HG03159 (cell line): Measurements from ENCODE around the gene RUSC1.

Experiments
- ATAC-seq: cut with Tn5 transposase; IDR thresholded peaks from one replicate; pipeline ENCODE4 v1.9.1; 2021; ENCODE audit warnings: mild to moderate bottlenecking, moderate library complexity; ENCODE audit not compliant: unreplicated experiment

Gene RUSC1

DNA sequence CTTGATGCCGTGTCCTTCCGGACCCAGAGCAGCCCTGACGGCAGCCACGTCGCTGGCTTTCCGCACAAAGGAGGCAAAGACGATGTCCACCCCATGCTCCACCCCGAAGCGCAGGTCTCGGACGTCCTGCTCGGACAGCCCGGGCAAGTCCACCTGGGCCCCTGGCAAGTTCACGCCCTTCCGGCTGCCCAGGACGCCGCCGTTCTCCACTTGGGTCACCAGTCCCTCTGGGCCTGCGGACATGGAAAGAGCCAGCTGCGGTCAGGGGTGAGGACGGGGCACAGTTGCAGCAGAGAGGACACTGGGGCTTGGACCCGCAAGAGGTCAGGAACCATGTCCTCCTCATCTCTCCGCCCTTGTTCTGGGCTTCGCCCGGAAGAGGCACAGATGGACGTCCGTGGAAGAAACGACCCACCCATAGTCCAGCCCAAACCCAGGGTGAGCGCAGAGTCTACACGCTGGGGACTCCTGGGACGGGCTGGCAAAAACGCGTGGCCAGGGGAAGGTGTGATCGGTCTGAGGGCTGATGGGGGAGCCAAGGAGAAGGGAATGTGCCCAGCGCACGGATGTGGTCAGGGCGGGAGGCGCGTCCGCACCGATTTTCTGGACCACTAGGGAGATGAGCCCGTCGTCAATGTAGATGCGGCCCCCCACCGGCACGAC is 26.0 kb upstream of the RUSC1 start:
- ATAC-seq, result no peak

DNA sequence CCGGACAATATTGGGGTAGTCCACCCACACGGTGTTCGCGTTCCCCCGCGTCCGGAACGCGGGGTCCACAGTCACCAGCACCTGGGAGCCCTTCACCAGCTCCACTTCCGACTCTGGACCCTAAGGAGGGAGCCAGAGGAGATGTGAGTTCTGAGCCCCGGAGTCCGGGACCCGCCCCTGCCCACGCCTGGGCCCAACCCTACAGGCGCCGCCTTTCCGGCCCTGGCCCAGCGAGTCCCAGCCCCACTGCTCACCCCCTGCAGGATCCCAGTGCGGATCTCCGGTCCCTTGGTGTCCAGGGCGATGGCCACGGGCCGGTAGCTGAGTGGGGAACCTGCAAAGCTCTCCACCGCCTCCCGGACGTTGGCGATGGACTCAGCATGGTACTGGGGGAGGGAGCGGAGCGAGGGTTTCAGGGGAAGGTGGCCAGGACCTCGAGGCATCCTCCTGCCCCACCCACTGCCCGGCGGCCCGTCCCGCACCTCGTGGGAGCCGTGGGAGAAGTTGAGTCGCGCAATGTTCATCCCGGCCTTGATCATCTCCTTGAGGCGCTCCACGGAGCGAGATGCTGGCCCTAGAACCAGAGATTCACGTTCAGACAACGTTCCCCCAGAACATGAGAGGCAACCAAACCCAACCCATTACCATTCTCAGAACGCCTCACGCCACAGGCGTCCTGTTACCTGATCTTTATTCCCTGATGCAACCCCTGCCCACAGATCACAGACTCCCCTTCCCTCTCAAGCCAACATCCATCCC is 25.3 kb upstream of the RUSC1 start:
- ATAC-seq, result no peak

DNA sequence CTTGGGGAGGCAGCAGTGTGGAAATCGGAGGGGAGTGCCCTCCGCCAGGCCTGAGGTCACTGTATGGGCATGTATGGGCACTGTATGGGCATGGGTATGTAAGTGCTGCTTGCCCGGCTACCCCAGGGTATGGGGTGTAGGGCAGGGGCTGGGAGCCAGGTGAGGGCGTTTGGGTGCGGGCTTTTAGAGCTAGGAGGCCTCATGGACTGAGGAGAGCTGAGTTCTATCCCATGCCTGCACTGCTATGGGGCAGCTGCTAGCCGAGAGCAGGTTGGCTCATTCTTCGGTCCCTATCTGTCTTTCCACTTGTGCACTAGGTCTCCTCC is 24.8 kb upstream of the RUSC1 start:
- no peak for ATAC-seq

DNA sequence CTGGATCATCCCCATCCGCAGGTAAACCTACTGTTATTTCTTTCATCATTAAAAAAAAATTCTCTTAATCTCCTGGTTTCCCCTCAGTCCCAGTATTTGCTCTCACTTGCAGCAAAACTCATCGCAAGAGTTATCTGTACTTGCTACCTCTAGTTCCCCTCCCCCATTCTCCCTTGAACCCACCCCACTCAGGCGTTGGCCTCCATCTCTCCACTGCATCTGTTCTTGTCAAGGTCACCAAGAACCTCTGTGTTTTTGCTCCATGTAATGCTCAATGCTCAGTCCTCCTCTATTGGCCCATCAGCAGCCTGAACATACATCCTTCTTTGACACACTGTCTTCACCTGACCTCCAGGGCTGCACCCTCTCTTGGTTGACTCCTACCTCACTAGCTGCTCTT is 24.0 kb upstream of the RUSC1 start:
- no peak for ATAC-seq

DNA sequence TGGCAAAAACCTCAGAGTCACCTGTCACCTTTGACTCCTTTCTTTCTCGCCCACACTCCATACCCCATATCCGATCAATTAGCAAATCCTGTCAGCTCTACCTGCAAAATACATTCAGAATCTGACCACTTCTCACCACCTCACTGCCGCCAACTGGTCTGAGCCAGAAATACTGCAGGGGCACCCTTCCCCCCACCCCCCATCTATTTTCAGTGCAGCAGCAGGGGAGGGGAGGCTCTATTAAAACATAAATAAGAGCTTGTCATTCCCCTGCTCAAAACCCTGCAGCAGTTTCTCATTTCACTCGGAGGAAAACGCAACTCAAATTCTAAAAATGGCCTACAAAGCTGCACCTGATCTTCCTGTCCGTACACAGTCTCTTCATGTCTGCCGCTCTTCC is 23.3 kb upstream of the RUSC1 start:
- ATAC-seq, result no peak

DNA sequence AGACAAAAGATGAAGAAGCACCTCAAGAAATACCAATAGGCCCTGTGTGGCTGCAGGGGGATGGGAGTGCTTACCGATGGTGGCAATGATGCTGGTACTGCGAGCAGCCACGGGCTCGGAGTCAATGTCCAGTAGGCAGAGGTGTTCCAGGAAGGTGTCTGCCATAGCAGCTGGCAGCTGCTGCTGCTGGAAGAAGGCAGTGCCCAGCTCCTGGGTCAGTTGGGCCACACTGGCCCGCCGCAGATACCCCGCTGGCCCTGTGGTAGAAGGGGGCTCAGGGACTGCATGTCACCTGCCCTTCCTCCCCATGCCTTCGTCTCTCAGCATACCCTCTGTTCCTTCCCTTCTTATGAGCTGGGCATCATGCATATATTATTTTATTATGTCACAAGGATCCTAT is 20.7 kb upstream of the RUSC1 start:
- ATAC-seq, result no peak

DNA sequence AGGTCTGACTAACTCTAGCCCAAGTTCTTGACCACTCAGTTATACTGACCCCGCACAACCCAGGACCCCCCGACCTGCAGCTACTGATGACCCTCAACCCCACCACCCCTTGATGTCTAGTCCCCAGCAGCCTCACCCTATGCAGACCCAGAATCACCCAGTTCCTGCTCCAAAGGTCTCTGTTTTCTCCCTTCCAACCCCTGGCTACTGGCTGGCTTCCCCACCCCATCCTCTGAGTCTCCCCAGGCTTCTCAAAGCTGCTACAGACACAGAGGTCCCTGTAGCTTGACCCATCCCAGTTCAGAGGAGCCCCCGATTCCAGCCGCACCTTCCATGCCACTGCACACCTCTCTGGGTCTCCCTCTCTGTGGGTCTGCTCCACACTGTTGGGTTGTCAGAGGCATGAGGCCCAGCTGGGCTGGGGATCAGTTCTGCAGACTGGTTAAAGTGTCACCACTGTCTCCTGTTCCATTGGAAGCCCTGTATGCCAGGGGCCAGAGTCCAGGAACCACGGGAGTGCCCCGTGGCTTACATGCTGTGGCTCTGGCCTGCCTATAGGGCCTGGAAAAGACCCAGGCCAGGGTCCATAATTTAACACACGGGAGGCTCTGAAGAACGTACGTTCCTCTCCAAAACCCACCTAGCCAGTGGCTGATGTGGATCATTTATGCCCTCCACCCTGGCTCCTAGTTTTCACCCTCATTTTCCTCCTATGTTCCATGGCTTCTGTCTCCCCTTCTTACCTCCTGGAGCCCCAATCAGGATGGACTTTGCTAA is 20.0 kb upstream of the RUSC1 start:
- no peak for ATAC-seq

DNA sequence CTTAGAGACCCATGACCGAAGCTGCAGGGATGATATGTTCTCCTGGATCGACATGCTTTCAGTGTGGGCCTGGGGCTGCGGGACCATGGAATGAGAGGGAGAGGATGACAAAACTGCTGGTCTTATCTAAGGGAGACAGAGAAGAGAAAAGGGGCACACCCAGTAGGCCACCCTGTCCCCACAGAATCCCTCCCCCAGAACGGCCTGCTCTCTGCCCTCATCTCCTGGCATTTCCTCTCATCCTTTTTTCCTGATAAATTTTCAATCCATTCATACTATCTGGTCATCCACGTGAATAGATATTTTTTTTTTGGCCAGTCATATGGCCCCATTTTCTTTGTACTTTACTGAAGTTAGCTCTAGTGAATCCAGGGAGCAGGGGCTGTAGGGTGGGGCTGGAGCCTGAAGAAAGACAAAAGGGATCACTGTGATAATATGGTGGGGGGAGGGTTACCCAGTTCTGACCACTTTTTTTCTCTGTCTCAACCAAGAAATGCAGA is 19.3 kb upstream of the RUSC1 start, which contains the start of gene PKLR:
PKLR (minus strand) TSS at position 97 of the 500 bp plus-strand sequence; CDS start at position 54, 43 bp downstream.
- ATAC-seq, result no peak

DNA sequence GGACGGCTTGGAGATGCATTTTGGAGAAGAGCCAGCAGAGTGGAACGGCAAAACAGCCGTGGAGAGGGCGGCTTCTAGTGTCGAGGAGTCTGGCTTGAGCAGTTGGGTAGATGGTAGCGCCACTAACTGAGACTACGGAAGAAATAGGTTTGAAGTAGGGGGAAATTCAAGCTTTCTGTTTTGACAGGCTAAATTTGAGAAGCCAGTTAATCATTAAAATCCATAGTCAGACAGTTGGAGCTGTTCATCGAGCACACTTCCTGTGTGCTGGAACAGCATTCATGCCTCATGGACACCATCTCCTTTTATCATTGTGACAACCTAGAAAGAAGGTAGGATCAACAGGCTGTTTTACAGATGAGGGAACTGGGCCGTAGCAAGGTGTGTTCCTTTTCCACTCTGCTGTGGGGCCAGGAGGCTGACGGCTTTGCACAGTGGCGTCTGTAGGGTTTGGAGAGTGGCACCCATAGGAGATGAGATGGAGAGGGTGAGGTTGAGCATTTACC is 16.1 kb upstream of the RUSC1 start:
- no peak for ATAC-seq

DNA sequence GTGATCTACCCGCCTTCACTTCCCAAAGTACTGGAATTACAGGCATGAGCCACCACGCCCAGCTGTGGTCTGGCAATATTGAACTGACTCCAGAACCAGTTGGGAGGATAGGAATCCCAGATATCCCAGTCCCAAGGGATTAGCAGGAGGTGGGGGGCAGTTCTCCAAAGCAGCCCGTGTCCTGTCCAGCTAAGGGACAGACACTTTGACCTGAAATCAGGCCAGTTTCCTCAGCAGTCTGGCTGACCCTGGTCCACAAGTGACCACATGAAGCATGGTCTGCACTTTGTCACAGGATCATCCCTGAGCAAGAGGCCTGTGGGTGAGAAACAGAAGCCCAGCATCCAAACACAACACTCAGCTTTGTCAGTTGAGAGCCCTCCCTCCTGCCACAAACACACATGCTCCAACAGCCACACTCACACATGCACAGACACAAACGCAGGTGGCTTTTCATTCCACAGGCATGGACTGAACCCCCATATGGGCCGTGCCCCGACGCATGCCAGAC is 14.8 kb upstream of the RUSC1 start:
- no peak for ATAC-seq

DNA sequence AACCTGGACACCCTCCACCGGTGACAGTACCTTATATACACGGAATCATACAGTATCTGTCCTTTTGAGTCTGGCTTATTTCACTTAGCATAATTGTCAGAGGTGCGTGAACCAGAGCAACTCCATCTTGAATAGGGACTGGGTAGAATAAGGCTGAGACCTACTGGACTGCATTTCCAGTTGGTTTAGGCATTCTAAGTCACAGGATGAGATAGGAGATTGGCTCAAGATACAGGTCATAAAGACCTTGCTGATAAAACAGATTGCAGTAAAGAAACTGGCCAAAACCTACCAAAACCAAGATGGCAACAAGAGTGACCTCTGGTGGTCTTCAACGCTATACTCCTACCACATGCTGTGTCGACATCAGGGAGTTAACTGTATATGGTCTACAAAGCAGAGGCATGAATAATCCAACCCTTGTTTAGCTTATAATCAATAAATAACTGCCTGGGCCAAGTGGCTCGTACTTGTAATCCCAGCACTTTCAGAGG is 13.4 kb upstream of the RUSC1 start:
- ATAC-seq, result no peak

DNA sequence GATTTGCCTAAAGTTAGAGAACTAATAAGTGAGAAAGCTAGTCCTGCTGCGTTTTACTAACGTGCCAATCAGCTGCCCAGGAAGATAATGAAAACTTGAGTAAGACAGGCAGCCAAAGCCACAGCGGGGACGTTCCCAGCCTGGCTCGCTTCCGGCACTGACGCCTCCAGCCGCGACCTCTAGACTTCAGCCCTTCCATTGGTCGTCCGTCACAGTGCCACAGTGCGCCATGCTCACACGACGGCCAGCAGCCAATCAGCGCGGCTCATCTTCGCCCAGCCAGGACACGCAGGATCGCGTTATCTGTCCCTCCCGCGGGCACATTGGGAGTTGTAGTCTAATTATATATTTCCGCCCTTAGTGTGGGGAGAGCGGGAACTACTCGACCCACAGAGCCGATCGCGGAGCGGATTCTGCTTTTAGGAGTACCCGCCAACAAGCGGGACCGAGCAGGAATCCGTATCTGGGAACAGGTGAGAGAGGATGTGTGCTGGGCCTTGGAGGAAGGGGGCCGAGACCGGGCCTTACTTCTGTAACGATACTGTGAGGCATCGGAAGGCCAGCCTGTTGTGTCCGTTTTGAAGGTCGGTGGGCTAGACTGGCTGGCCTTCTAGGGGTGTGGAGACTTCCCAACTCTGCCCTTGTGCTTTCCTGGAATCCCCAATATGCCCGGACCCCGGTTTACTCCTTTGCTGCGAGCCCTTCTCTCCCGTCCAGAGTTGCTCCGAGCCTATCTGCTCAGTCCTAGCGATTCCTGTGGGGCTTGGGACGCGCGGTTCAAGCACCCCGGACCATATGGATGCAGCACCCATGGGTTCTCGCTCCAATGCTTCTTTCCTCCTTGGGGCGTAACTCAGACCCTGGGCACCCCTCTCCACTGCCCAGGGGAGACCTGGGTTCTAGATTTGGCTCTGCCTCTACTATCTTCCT is 11.9 kb upstream of the RUSC1 start, which contains the start of gene FDPS:
FDPS (plus strand) TSS at position 374 of the 930 bp plus-strand sequence. CDS start 924 bp downstream, outside the sequence.
- peak; percentile 90 for ATAC-seq

DNA sequence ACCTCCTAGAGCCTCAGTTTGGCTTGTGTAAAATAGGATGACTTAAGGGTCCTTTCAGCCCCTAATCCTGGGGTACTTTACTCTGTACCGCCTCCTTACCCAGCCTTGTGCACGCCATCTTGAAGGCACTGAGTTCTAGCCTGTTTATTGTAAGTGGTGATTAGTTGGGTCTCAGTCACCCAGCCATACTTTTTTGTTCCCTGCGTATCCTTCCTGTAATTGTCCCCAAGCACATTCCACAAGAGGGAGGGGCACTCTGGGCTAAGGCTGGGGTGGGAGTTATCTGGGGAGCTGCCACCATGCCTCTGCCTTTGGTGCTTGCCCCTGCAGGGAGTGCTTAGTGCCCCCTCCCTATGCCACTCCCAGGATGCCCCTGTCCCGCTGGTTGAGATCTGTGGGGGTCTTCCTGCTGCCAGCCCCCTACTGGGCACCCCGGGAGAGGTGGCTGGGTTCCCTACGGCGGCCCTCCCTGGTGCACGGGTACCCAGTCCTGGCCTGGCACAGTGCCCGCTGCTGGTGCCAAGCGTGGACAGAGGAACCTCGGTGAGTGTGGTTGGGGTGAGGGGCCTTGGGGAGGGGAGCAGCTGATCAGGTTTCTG is 11.2 kb upstream of the RUSC1 start:
- ATAC-seq, result no peak

DNA sequence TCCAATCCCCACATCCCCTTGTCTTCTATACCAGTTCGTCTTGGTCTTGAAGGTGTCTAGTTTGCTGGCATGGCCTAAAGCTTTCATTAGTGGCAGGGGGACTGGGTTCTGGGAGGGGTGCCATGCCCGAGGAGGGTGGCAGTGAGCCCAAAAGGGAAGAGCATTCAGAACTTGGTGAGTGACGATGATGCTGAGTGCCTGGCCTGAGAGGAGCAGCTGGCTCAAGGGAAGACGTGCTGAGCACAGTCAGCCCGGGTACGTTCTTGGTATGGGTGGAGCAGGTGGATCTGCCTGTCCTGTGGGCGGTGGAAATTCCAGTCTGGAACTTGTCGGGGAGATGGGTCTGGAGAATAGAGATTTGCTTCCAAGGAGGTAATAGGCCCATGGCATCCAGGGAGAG is 7.4 kb upstream of the RUSC1 start:
- no peak for ATAC-seq

DNA sequence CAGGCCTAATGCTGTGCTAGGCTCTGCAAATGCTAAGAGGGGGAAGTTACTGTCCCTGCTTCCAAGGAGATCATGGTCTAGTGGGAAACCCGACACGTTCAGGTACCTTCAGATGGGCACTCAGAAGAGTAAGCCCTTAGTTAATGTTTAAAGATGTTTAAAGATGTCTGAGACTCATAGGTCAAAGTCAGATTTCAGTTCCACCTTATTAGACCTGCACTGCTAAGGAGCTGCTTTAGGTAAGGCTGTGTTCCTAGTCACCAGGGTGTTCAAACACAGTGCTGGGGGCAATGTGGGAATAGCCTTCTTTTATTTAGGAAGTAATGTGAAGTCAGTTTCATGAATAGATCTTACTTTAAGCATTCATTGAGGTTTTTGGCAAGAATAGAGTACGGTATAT is 3.8 kb upstream of the RUSC1 start:
- no peak for ATAC-seq

DNA sequence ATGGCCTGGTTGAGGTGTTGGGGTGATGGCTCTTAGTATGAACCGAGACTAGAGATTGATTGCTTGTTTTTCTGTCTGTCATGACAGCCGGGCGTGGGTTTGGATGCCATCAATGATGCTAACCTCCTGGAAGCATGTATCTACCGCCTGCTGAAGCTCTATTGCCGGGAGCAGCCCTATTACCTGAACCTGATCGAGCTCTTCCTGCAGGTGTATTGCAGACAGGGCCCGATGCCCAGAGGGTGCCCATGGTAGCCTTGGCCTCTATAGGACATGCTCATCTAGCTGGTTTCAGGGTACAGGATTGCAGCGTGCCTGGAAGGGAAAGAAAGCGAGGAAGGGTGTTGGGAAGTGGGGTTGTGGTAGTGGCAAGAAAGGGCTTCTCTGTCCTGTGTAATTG is 2.6 kb upstream of the RUSC1 start:
- ATAC-seq, result no peak

DNA sequence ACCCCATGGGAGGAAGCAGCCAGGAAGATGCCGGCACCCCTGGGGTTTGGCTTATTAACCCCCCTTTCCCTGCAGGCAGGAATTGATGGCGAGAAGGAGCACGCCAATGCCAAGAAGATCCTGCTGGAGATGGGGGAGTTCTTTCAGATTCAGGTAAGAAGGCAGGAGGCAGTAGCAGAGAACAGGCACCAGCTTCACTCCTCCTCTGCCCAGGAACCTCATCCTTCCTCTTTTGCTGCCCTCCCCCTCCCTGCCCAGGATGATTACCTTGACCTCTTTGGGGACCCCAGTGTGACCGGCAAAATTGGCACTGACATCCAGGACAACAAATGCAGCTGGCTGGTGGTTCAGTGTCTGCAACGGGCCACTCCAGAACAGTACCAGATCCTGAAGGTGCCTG is 1.2 kb upstream of the RUSC1 start:
- ATAC-seq, result no peak

DNA sequence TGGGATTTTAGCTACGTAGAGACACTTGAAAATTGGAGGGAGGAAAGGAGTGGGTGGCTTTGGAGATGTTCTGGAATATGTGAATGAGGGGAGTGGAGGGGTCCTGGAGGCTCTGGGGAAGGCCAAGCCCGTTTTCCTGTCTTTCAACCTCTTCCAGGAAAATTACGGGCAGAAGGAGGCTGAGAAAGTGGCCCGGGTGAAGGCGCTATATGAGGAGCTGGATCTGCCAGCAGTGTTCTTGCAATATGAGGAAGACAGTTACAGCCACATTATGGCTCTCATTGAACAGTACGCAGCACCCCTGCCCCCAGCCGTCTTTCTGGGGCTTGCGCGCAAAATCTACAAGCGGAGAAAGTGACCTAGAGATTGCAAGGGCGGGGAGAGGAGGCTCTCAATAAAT is 442 bp upstream of the RUSC1 start:
- ATAC-seq, result no peak

DNA sequence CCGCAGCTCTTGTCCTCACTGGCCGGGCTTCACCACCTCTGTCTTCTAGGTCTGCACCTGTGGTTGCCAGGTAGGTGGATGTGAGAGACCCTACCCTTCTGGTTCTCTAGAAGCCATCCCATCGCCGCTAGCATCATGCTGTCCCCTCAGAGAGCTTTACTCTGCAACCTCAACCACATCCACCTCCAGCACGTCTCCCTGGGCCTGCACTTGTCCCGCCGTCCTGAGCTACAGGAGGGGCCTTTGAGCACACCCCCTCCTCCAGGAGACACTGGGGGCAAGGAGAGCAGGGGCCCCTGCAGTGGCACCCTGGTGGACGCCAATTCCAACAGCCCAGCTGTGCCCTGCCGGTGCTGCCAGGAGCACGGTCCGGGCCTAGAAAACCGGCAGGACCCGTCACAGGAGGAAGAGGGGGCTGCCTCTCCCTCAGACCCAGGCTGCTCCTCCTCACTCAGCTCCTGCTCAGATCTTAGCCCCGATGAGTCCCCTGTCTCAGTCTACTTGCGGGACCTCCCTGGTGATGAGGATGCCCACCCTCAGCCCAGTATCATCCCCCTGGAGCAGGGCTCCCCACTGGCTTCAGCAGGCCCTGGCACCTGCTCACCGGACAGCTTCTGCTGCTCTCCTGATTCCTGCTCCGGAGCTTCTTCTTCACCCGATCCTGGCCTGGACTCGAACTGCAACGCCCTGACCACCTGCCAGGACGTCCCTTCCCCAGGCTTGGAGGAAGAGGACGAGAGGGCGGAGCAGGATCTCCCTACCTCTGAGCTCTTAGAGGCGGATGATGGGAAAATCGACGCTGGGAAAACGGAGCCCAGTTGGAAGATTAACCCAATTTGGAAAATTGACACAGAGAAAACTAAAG is 1.2 kb downstream of the RUSC1 start:
- no peak for ATAC-seq
